Liver (tissue), 3 donors: ENCODE results near the gene ATP6V1E1.

ENCODE experiments used
- CTCF ChIP-seq: fragments of 150-350 bp; IDR thresholded peaks from 2 replicates; pipeline ENCODE4 v1.5.1; 2017; ENCODE audit warnings: improper control_type of control experiment, low read depth, low read length; ENCODE audit not compliant: missing input control
- EGR1 ChIP-seq, 2 donors: IDR thresholded peaks; 2 replicates each; pipeline ENCODE4 v1.6.1; 2016 to 2018; ENCODE audit warnings: antibody characterized with exemption in 2 of 2, low read depth in 2 of 2
- FOXA1 ChIP-seq: IDR thresholded peaks from 2 replicates; pipeline ENCODE4 v1.6.1; 2016; ENCODE audit warnings: antibody characterized with exemption
- GABPA ChIP-seq, 2 donors: IDR thresholded peaks in 1 of 2; conservative IDR thresholded peaks in 1 of 2; 2 replicates each; pipeline ENCODE4 v1.6.1; 2016; ENCODE audit warnings: antibody characterized with exemption in 2 of 2, mild to moderate bottlenecking in 1 of 2, moderate library complexity in 1 of 2
- HNF4A ChIP-seq, 2 donors: conservative IDR thresholded peaks; 2 replicates each; pipeline ENCODE4 v1.6.1; 2016; ENCODE audit warnings: antibody characterized with exemption in 2 of 2, mild to moderate bottlenecking in 2 of 2
- MAX ChIP-seq: IDR thresholded peaks from 2 replicates; pipeline ENCODE4 v1.6.1; 2016; ENCODE audit warnings: antibody characterized with exemption
- RAD21 ChIP-seq, 2 donors: IDR thresholded peaks; 2 replicates each; pipeline ENCODE4 v1.6.1; 2016; ENCODE audit warnings: antibody characterized with exemption in 2 of 2, mild to moderate bottlenecking in 2 of 2
- SP1 ChIP-seq: IDR thresholded peaks from 2 replicates; pipeline ENCODE4 v1.6.1; 2018; ENCODE audit warnings: antibody characterized with exemption, mild to moderate bottlenecking
- TAF1 ChIP-seq: conservative IDR thresholded peaks from 2 replicates; pipeline ENCODE4 v1.6.1; 2016; ENCODE audit warnings: antibody characterized with exemption, mild to moderate bottlenecking
- YY1 ChIP-seq: IDR thresholded peaks from 2 replicates; pipeline ENCODE4 v1.6.1; 2016; ENCODE audit warnings: antibody characterized with exemption, mild to moderate bottlenecking
- ZBTB33 ChIP-seq: IDR thresholded peaks from 2 replicates; pipeline ENCODE4 v1.6.1; 2016; ENCODE audit warnings: antibody characterized with exemption
- TF ChIP-seq, protein P1 (sequence below): IDR thresholded peaks from 2 replicates; pipeline ENCODE4 v1.6.1; 2016; ENCODE audit warnings: antibody characterized with exemption
- TF ChIP-seq, protein P2 (sequence below): IDR thresholded peaks from 2 replicates; pipeline ENCODE4 v1.6.1; 2016; ENCODE audit warnings: antibody characterized with exemption, mild to moderate bottlenecking
- donor health status: healthy.
- donor health status: healthy.

GRCh38 chr22:17598318-17598717, 30.2 kb downstream of the ATP6V1E1 start:
- no peak for TF ChIP-seq CTCF
- no peak for TF ChIP-seq SP1
- TF ChIP-seq ZBTB33, result no peak
- TF ChIP-seq, protein P1, sequence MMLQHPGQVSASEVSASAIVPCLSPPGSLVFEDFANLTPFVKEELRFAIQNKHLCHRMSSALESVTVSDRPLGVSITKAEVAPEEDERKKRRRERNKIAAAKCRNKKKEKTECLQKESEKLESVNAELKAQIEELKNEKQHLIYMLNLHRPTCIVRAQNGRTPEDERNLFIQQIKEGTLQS, result no peak
- TF ChIP-seq HNF4A (conservative IDR thresholded peaks at IDR 0.05), result no peak
- TF ChIP-seq GABPA (IDR thresholded peaks at IDR 0.05 in 1 of 2, conservative IDR thresholded peaks at IDR 0.05 in 1 of 2), result no peak
- no peak for TF ChIP-seq FOXA1
- TF ChIP-seq YY1, result no peak
- no peak for TF ChIP-seq RAD21 (IDR thresholded peaks at IDR 0.05)
- TF ChIP-seq EGR1 (IDR thresholded peaks at IDR 0.05; ENCODE audit: low read depth in 2 of 2), result no peak
- TF ChIP-seq TAF1, result no peak
- TF ChIP-seq, protein P2, sequence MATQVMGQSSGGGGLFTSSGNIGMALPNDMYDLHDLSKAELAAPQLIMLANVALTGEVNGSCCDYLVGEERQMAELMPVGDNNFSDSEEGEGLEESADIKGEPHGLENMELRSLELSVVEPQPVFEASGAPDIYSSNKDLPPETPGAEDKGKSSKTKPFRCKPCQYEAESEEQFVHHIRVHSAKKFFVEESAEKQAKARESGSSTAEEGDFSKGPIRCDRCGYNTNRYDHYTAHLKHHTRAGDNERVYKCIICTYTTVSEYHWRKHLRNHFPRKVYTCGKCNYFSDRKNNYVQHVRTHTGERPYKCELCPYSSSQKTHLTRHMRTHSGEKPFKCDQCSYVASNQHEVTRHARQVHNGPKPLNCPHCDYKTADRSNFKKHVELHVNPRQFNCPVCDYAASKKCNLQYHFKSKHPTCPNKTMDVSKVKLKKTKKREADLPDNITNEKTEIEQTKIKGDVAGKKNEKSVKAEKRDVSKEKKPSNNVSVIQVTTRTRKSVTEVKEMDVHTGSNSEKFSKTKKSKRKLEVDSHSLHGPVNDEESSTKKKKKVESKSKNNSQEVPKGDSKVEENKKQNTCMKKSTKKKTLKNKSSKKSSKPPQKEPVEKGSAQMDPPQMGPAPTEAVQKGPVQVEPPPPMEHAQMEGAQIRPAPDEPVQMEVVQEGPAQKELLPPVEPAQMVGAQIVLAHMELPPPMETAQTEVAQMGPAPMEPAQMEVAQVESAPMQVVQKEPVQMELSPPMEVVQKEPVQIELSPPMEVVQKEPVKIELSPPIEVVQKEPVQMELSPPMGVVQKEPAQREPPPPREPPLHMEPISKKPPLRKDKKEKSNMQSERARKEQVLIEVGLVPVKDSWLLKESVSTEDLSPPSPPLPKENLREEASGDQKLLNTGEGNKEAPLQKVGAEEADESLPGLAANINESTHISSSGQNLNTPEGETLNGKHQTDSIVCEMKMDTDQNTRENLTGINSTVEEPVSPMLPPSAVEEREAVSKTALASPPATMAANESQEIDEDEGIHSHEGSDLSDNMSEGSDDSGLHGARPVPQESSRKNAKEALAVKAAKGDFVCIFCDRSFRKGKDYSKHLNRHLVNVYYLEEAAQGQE, result no peak
- TF ChIP-seq MAX, result no peak
